Adrenal gland (tissue), 12 donors: Measurements from ENCODE around the gene ACVR1B. TPM values are rescaled to one million over a fixed set of nuclear protein-coding genes. Genes with fewer than 3 reads are reported as not detected.
A peak's percentile ranks its signal among the peaks of the same experiment; 100 is the strongest.

Experiments
- DNase-seq, 7 donors: peaks; one replicate each; pipeline ENCODE4 v3.0.0-alpha.2; 2019 to 2020
- H3K27ac ChIP-seq, 5 donors: fragments of 200-600 bp; sonication (generic) in 4 of 5; 1 replicate in 3 of 5; 2 replicates in 2 of 5; pipeline versions ENCODE4 v1.5.1 to v1.8.0; 2016 to 2020; ENCODE audit warnings: mild to moderate bottlenecking in 1 of 5
- H3K27me3 ChIP-seq: fragments of 200-600 bp; 2 replicates; pipeline ENCODE4 v1.8.0; 2021
- H3K36me3 ChIP-seq, 2 donors: fragments of 200-600 bp; replicated peaks in 1 of 2; 1 replicate in 1 of 2; 2 replicates in 1 of 2; pipeline versions ENCODE4 v1.5.1 to v1.8.0; 2018 to 2022
- H3K4me1 ChIP-seq, 2 donors: fragments of 200-600 bp; replicated peaks in 1 of 2; 1 replicate in 1 of 2; 2 replicates in 1 of 2; pipeline versions ENCODE4 v1.5.1 to v1.8.0; 2018 to 2021
- H3K4me3 ChIP-seq, 4 donors: fragments of 200-600 bp; sonication (generic) in 3 of 4; one replicate each; pipeline ENCODE4 v1.5.1; 2016 to 2018
- H3K9me3 ChIP-seq, 3 donors: fragments of 200-600 bp; sonication (generic) in 1 of 3; replicated peaks in 1 of 3; 1 replicate in 2 of 3; 2 replicates in 1 of 3; pipeline versions ENCODE4 v1.5.1 to v1.8.0; 2016 to 2021
- CTCF ChIP-seq, 6 experiments: fragments of 450-650 bp in 4 of 6; fragments of 200-600 bp in 2 of 6; sonication (generic) in 1 of 6; IDR thresholded peaks; 1 replicate in 5 of 6; 2 replicates in 1 of 6; pipeline versions ENCODE4 v1.5.1 to v1.8.0; 2016 to 2021; ENCODE audit warnings: antibody characterized with exemption in 6 of 6, mild to moderate bottlenecking in 2 of 6, moderate library complexity in 1 of 6
- POLR2A ChIP-seq, 2 donors: fragments of 450-650 bp; IDR thresholded peaks; one replicate each; pipeline ENCODE4 v1.6.1; 2017; ENCODE audit warnings: antibody characterized with exemption in 2 of 2, mild to moderate bottlenecking in 2 of 2, moderate library complexity in 1 of 2
- WGBS, 4 donors: extraction: QIAGEN DNeasy Blood & Tissue Kit in 2 of 4; methylation state at CpG; one replicate each; pipeline versions ENCODE4 v1.1.5 to v1.1.7; 2013 to 2017; 5-methylcytosine and 5-hydroxymethylcytosine counted together
- intact Hi-C, 2 donors: fragments of 100-400 bp; cut with DNase I; formaldehyde crosslinking; loops; one replicate each; pipeline versions ENCODE4 v1.14.1 to v1.15.0; 2022 to 2023
- polyA plus RNA-seq, 3 donors: library from polyadenylated mRNA; stranded (reverse); fragments of 200-250 nt in 2 of 3; fragments of 350-450 nt in 1 of 3; fragmentation: Illumina TruSeq in 1 of 3; extraction: RNeasy Lipid Tissue Mini Kit (QIAGEN cat#74804) in 1 of 3; gene quantifications; one replicate each; pipeline ENCODE4 v1.2.3, GENCODE V29; 2013 to 2014
- total RNA-seq, 9 donors: library from RNA; depleted of rRNA in 4 of 9; stranded (reverse); fragments of >200 nt in 4 of 9; fragments of 120-200 nt in 1 of 9; fragmentation: NEBNext Ultra II Directional in 1 of 9; extraction: Animal tissue kit (Norgen Biotek cat#: 25700) in 1 of 9; gene quantifications; one replicate each; pipeline versions ENCODE4 v1.1.0 to v1.2.4, GENCODE V29; 2013 to 2023
- donor health status: healthy with polysubstance abuse.
- donor health status: Bipolar disorder and iron deficiency.
- donor health status: DM: yes; HTN: yes; CAD: no.
- donor health status: DM: no; HTN: no; CAD: no.
- donor health status: DM: no; HTN: no; CAD: no.
- donor health status: DM: yes; HTN: yes; CAD: no.

The ACVR1B gene
- total and polyA plus RNA-seq, 12 donors = 6.3 to 26.3 (median 13.9) TPM

GRCh38 chr12:51980809-51981127, 29.3 kb downstream of the ACVR1B start:
- 76 to 87% (median 80%) methylated on average over 10 of the region's 10 CpGs for WGBS, 4 donors
- no peak overlapping the region for H3K4me3 ChIP-seq
- no peak for TF ChIP-seq CTCF (IDR thresholded peaks at IDR 0.05)
- no peak for TF ChIP-seq POLR2A (IDR thresholded peaks at IDR 0.05)
- peaks cover 0 to 56% of the 10 kb centered on the region in 2 donors for H3K36me3 ChIP-seq
- no peaks in the 10 kb centered on the region for H3K27me3 ChIP-seq
- intact Hi-C loops = loop anchor here (2.0 to 10.0 kb wide), 2 partner anchors 86 to 90 kb away; no protein-coding TSS in a partner anchor
- H3K9me3 ChIP-seq = no peaks in the 10 kb centered on the region
- DNase-seq = peak in 1 of 7 donors; percentile 37
- peaks cover 4 to 5% of the 10 kb centered on the region in 2 donors for H3K4me1 ChIP-seq
- H3K27ac ChIP-seq = no peak overlapping the region

- Histone ChIP-seq H3K4me3 (no peak overlapping the region), H3K4me1 (no peaks in the 10 kb centered on the region), H3K36me3 (peaks cover 0 to 69% of the 10 kb centered on the region in 2 donors), H3K27me3 (no peaks in the 10 kb centered on the region), H3K9me3 (no peaks in the 10 kb centered on the region), H3K27ac (no peak overlapping the region)
- TF ChIP-seq CTCF (IDR thresholded peaks at IDR 0.05) (no peak), POLR2A (IDR thresholded peaks at IDR 0.05) (no peak)
- intact Hi-C loops = loop anchor here in 1 of 2 donors (10.0 kb wide), 1 partner anchor 90 kb away; no protein-coding TSS in a partner anchor
- WGBS, 4 donors = 82 to 93% (median 87%) methylated on average over 6 of the region's 6 CpGs
- peak in 1 of 7 donors; percentile 43 for DNase-seq
Measured at GRCh38 chr12:51984657-51985056, 33.2 kb downstream of the ACVR1B start.

- 87 to 90% (median 89%) methylated on average over 9 of the region's 9 CpGs for WGBS, 4 donors
- peak in 1 of 7 donors; percentile 42 for DNase-seq
- intact Hi-C loops = loop anchor here in 1 of 2 donors (10.0 kb wide), 1 partner anchor 90 kb away; no protein-coding TSS in a partner anchor
Measured at GRCh38 chr12:51985154-51985835, 33.8 kb downstream of the ACVR1B start.

GRCh38 chr12:51986834-51987233, 35.3 kb downstream of the ACVR1B start:
- Histone ChIP-seq H3K36me3 (peaks cover 0 to 64% of the 10 kb centered on the region in 2 donors), H3K4me1 (no peaks in the 10 kb centered on the region), H3K9me3 (no peaks in the 10 kb centered on the region), H3K27me3 (no peaks in the 10 kb centered on the region), H3K27ac (no peak overlapping the region), H3K4me3 (no peak overlapping the region)
- intact Hi-C loops = loop anchor here in 1 of 2 donors (10.0 kb wide), 1 partner anchor 92 kb away; no protein-coding TSS in a partner anchor
- WGBS, 4 donors = 85 to 87% (median 86%) methylated on average over 8 of the region's 8 CpGs
- DNase-seq = no peak
- TF ChIP-seq POLR2A (IDR thresholded peaks at IDR 0.05) = no peak
- no peak for TF ChIP-seq CTCF (IDR thresholded peaks at IDR 0.05)

More at GRCh38 chr12:51985154-51985835, 33.8 kb downstream of the ACVR1B start:
- TF ChIP-seq POLR2A (IDR thresholded peaks at IDR 0.05) = no peak
- no peak for TF ChIP-seq CTCF (IDR thresholded peaks at IDR 0.05)
- Histone ChIP-seq H3K4me1 (no peaks in the 10 kb centered on the region), H3K4me3 (no peak overlapping the region), H3K27ac (no peak overlapping the region), H3K9me3 (no peaks in the 10 kb centered on the region), H3K36me3 (peaks cover 0 to 69% of the 10 kb centered on the region in 2 donors), H3K27me3 (no peaks in the 10 kb centered on the region)
